Measurements from ENCODE around the gene KCNAB1.
"Not testable (repeated sequence)": the region's sequence is repeated elsewhere in the genome, so short reads cannot be mapped to it uniquely, and the experiment has no call there.

Gene KCNAB1

GRCh38 chr3:156135921-156136638, 15.7 kb downstream of the KCNAB1 start:
- Histone ChIP-seq H3K27me3 (ENCODE audit: control insufficient read depth, insufficient read depth, low read length, poor library complexity, severe bottlenecking) (no peaks in the 10 kb centered on the region), H3K4me3 (ENCODE audit: insufficient read depth, low read depth, low read length) (no peak overlapping the region), H3K36me3 (ENCODE audit: control insufficient read depth, insufficient read depth, low read length) (no peaks in the 10 kb centered on the region), H3K4me1 (ENCODE audit: control insufficient read depth, insufficient read depth, low read length) (no peaks in the 10 kb centered on the region), H3K27ac (ENCODE audit: insufficient read depth, low read depth, low read length, poor library complexity, severe bottlenecking) (no peak overlapping the region), H3K9me3 (ENCODE audit: control insufficient read depth, low read length) (no peaks in the 10 kb centered on the region)
- 75 to 76% methylated on average over 2 of the region's 2 CpGs for WGBS, 2 experiments

GRCh38 chr3:156137397-156137796, 17.0 kb downstream of the KCNAB1 start:
- H3K9me3 ChIP-seq (ENCODE audit: control insufficient read depth, low read length); H3K4me3 ChIP-seq (ENCODE audit: insufficient read depth, low read depth, low read length): not testable (repeated sequence)
- WGBS, 2 experiments: 82% methylated on average over 4 to 7 of the region's 8 CpGs

GRCh38 chr3:156140001-156140595, 19.7 kb downstream of the KCNAB1 start:
- WGBS, 2 experiments: 87 to 92% methylated on average over 3 of the region's 3 CpGs
- Histone ChIP-seq H3K4me3 (ENCODE audit: insufficient read depth, low read depth, low read length) (no peak overlapping the region), H3K4me1 (ENCODE audit: control insufficient read depth, insufficient read depth, low read length) (no peaks in the 10 kb centered on the region), H3K36me3 (ENCODE audit: control insufficient read depth, insufficient read depth, low read length) (no peaks in the 10 kb centered on the region), H3K9me3 (ENCODE audit: control insufficient read depth, low read length) (no peaks in the 10 kb centered on the region), H3K27ac (ENCODE audit: insufficient read depth, low read depth, low read length, poor library complexity, severe bottlenecking) (no peak overlapping the region), H3K27me3 (ENCODE audit: control insufficient read depth, insufficient read depth, low read length, poor library complexity, severe bottlenecking) (no peaks in the 10 kb centered on the region)

More at GRCh38 chr3:156137397-156137796, 17.0 kb downstream of the KCNAB1 start:
- H3K27ac ChIP-seq (ENCODE audit: insufficient read depth, low read depth, low read length, poor library complexity, severe bottlenecking); H3K4me1 ChIP-seq (ENCODE audit: control insufficient read depth, insufficient read depth, low read length); H3K27me3 ChIP-seq (ENCODE audit: control insufficient read depth, insufficient read depth, low read length, poor library complexity, severe bottlenecking); H3K36me3 ChIP-seq (ENCODE audit: control insufficient read depth, insufficient read depth, low read length): not testable (repeated sequence)

- H3K36me3 ChIP-seq (ENCODE audit: control insufficient read depth, insufficient read depth, low read length): no peaks in the 10 kb centered on the region
- H3K27me3 ChIP-seq (ENCODE audit: control insufficient read depth, insufficient read depth, low read length, poor library complexity, severe bottlenecking): no peaks in the 10 kb centered on the region
- no peak overlapping the region for H3K27ac ChIP-seq (ENCODE audit: insufficient read depth, low read depth, low read length, poor library complexity, severe bottlenecking)
- no peak overlapping the region for H3K4me3 ChIP-seq (ENCODE audit: insufficient read depth, low read depth, low read length)
- WGBS, 2 experiments: 92 to 95% methylated on average over 2 of the region's 2 CpGs
- no peaks in the 10 kb centered on the region for H3K4me1 ChIP-seq (ENCODE audit: control insufficient read depth, insufficient read depth, low read length)
- H3K9me3 ChIP-seq (ENCODE audit: control insufficient read depth, low read length): no peaks in the 10 kb centered on the region
Observed at GRCh38 chr3:156142702-156143101, 22.3 kb downstream of the KCNAB1 start.

GRCh38 chr3:156143136-156143535, 22.8 kb downstream of the KCNAB1 start:
- H3K4me3 ChIP-seq (ENCODE audit: insufficient read depth, low read depth, low read length): no peak overlapping the region
- H3K4me1 ChIP-seq (ENCODE audit: control insufficient read depth, insufficient read depth, low read length): no peaks in the 10 kb centered on the region
- no peak overlapping the region for H3K27ac ChIP-seq (ENCODE audit: insufficient read depth, low read depth, low read length, poor library complexity, severe bottlenecking)
- no peaks in the 10 kb centered on the region for H3K27me3 ChIP-seq (ENCODE audit: control insufficient read depth, insufficient read depth, low read length, poor library complexity, severe bottlenecking)
- 93 to 94% methylated on average over 8 of the region's 8 CpGs for WGBS, 2 experiments
- no peaks in the 10 kb centered on the region for H3K9me3 ChIP-seq (ENCODE audit: control insufficient read depth, low read length)
- no peaks in the 10 kb centered on the region for H3K36me3 ChIP-seq (ENCODE audit: control insufficient read depth, insufficient read depth, low read length)

GRCh38 chr3:156144060-156144459, 23.7 kb downstream of the KCNAB1 start:
- Histone ChIP-seq H3K36me3 (ENCODE audit: control insufficient read depth, insufficient read depth, low read length) (no peaks in the 10 kb centered on the region), H3K4me3 (ENCODE audit: insufficient read depth, low read depth, low read length) (no peak overlapping the region), H3K9me3 (ENCODE audit: control insufficient read depth, low read length) (no peaks in the 10 kb centered on the region), H3K4me1 (ENCODE audit: control insufficient read depth, insufficient read depth, low read length) (no peaks in the 10 kb centered on the region), H3K27me3 (ENCODE audit: control insufficient read depth, insufficient read depth, low read length, poor library complexity, severe bottlenecking) (no peaks in the 10 kb centered on the region), H3K27ac (ENCODE audit: insufficient read depth, low read depth, low read length, poor library complexity, severe bottlenecking) (no peak overlapping the region)
- 90 to 92% methylated on average over 2 of the region's 2 CpGs for WGBS, 2 experiments

GRCh38 chr3:156145866-156146265, 25.5 kb downstream of the KCNAB1 start:
- Histone ChIP-seq H3K9me3 (ENCODE audit: control insufficient read depth, low read length) (no peaks in the 10 kb centered on the region), H3K27me3 (ENCODE audit: control insufficient read depth, insufficient read depth, low read length, poor library complexity, severe bottlenecking) (no peaks in the 10 kb centered on the region), H3K36me3 (ENCODE audit: control insufficient read depth, insufficient read depth, low read length) (no peaks in the 10 kb centered on the region), H3K4me3 (ENCODE audit: insufficient read depth, low read depth, low read length) (no peak overlapping the region), H3K27ac (ENCODE audit: insufficient read depth, low read depth, low read length, poor library complexity, severe bottlenecking) (no peak overlapping the region), H3K4me1 (ENCODE audit: control insufficient read depth, insufficient read depth, low read length) (no peaks in the 10 kb centered on the region)
- WGBS, 2 experiments: 93 to 96% methylated on average over 4 of the region's 4 CpGs

GRCh38 chr3:156148345-156148945, 28.1 kb downstream of the KCNAB1 start:
- no peaks in the 10 kb centered on the region for H3K36me3 ChIP-seq (ENCODE audit: control insufficient read depth, insufficient read depth, low read length)
- H3K4me1 ChIP-seq (ENCODE audit: control insufficient read depth, insufficient read depth, low read length): no peaks in the 10 kb centered on the region
- no peaks in the 10 kb centered on the region for H3K27me3 ChIP-seq (ENCODE audit: control insufficient read depth, insufficient read depth, low read length, poor library complexity, severe bottlenecking)
- H3K27ac ChIP-seq (ENCODE audit: insufficient read depth, low read depth, low read length, poor library complexity, severe bottlenecking): no peak overlapping the region
- H3K9me3 ChIP-seq (ENCODE audit: control insufficient read depth, low read length): no peaks in the 10 kb centered on the region
- H3K4me3 ChIP-seq (ENCODE audit: insufficient read depth, low read depth, low read length): no peak overlapping the region

- Histone ChIP-seq H3K4me1 (ENCODE audit: control insufficient read depth, insufficient read depth, low read length) (no peaks in the 10 kb centered on the region), H3K36me3 (ENCODE audit: control insufficient read depth, insufficient read depth, low read length) (no peaks in the 10 kb centered on the region), H3K27ac (ENCODE audit: insufficient read depth, low read depth, low read length, poor library complexity, severe bottlenecking) (no peak overlapping the region), H3K4me3 (ENCODE audit: insufficient read depth, low read depth, low read length) (no peak overlapping the region), H3K27me3 (ENCODE audit: control insufficient read depth, insufficient read depth, low read length, poor library complexity, severe bottlenecking) (no peaks in the 10 kb centered on the region), H3K9me3 (ENCODE audit: control insufficient read depth, low read length) (no peaks in the 10 kb centered on the region)
- WGBS, 2 experiments: 91 to 96% methylated on average over 8 of the region's 8 CpGs
Observed at GRCh38 chr3:156148946-156149381, 28.6 kb downstream of the KCNAB1 start.

- 70 to 73% methylated on average over 3 of the region's 3 CpGs for WGBS, 2 experiments
- Histone ChIP-seq H3K36me3 (ENCODE audit: control insufficient read depth, insufficient read depth, low read length) (no peaks in the 10 kb centered on the region), H3K27me3 (ENCODE audit: control insufficient read depth, insufficient read depth, low read length, poor library complexity, severe bottlenecking) (no peaks in the 10 kb centered on the region), H3K27ac (ENCODE audit: insufficient read depth, low read depth, low read length, poor library complexity, severe bottlenecking) (no peak overlapping the region), H3K4me1 (ENCODE audit: control insufficient read depth, insufficient read depth, low read length) (no peaks in the 10 kb centered on the region), H3K4me3 (ENCODE audit: insufficient read depth, low read depth, low read length) (no peak overlapping the region), H3K9me3 (ENCODE audit: control insufficient read depth, low read length) (no peaks in the 10 kb centered on the region)
Observed at GRCh38 chr3:156149876-156150275, 29.5 kb downstream of the KCNAB1 start.

Data from ectodermal cell (in vitro differentiated cells).